ENCODE data around the gene ARGLU1.

ARGLU1 gene

GRCh38 chr13:106541826-106542225 lies 26.1 kb downstream of the ARGLU1 start:
- DNase-seq (ENCODE audit: low read depth) = no peak

DNA sequence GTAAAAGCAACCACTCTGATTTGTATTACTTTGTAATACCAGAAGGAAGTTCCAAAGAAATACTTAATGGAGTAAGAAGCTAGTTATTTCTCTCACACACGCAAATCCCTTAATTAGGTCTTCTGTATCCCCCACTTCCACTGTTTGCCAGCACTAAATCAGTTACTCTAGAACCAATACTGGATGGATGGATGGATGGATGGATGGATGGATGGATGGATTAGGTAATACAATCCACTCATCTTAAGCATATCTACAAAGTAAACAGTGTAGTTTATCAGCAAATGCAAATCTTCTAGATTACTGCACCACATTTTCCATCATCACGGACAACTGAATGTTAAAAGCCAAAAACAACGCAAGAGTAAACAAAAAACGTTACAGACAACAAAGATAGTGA lies 27.3 kb downstream of the ARGLU1 start:
- DNase-seq (ENCODE audit: low read depth) = no peak

GRCh38 chr13:106537521-106537920 lies 30.4 kb downstream of the ARGLU1 start:
- no peak for DNase-seq (ENCODE audit: low read depth)

GRCh38 chr13:106536244-106537034 lies 31.5 kb downstream of the ARGLU1 start:
- peak; percentile 89 for DNase-seq (ENCODE audit: low read depth)

- peak; percentile 49 for DNase-seq (ENCODE audit: low read depth)
Observed at GRCh38 chr13:106535552-106536243, 32.2 kb downstream of the ARGLU1 start, which contains the start of gene EFNB2. EFNB2 (minus strand) TSS chr13:106535662; CDS start chr13:106534964, 698 bp downstream.

GRCh38 chr13:106534639-106535551 lies 33.0 kb downstream of the ARGLU1 start:
- DNase-seq (ENCODE audit: low read depth) = no peak

GRCh38 chr13:106533943-106534638 lies 33.8 kb downstream of the ARGLU1 start:
- no peak for DNase-seq (ENCODE audit: low read depth)

DNA sequence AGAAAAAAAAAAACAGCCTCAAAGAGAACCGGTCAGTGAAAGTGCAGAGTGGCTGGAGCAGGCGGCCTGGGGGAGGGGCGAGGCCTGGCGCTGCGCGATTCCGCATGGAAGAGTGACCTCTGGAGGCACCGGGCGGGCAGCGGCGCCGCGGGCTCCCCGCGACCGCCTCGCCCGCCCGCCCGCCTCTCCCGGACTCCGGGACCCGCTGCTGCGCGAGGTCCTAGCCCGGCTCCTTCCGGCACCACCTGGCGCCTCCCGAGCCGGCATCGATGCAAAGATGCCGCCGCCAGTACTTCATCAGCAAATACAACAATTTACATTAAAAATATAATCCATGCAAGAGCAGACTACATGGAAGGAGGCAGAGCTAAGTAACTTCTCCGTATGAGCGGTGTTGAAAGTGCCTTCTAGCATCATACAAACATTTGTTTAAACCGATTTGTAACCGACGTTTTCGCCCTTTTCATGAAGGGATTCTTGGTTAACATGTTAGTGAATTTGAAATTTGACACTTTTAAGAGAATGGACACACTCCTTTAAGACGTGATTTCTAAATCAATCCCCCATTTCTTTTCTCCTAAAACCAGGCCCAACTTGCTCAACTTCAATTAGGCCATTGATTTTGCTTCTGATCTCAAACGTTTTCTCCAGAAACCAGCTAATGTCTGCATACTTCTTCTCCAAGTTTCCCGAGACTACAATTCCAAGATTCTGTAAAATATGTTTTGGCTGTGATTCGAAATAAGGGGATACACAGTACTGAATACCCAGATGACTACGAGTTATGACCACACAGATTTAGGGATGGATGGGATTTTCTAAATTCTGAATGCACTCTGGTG lies 34.6 kb downstream of the ARGLU1 start:
- DNase-seq (ENCODE audit: low read depth) = no peak

GRCh38 chr13:106532111-106532929 lies 35.6 kb downstream of the ARGLU1 start:
- no peak for DNase-seq (ENCODE audit: low read depth)

- no peak for DNase-seq (ENCODE audit: low read depth)
Observed at GRCh38 chr13:106530980-106531481, 36.9 kb downstream of the ARGLU1 start.

- DNase-seq (ENCODE audit: low read depth) = no peak
Observed at GRCh38 chr13:106530171-106530851, 37.6 kb downstream of the ARGLU1 start.

GRCh38 chr13:106529415-106530170 lies 38.3 kb downstream of the ARGLU1 start:
- DNase-seq (ENCODE audit: low read depth) = no peak

- no peak for DNase-seq (ENCODE audit: low read depth)
Observed at GRCh38 chr13:106528718-106529414, 39.1 kb downstream of the ARGLU1 start.

GRCh38 chr13:106527826-106528225 lies 40.1 kb downstream of the ARGLU1 start:
- DNase-seq (ENCODE audit: low read depth) = no peak

GRCh38 chr13:106527445-106527801 lies 40.5 kb downstream of the ARGLU1 start:
- no peak for DNase-seq (ENCODE audit: low read depth)

GRCh38 chr13:106526738-106527444 lies 41.0 kb downstream of the ARGLU1 start:
- DNase-seq (ENCODE audit: low read depth) = no peak

GRCh38 chr13:106525865-106526264 lies 42.1 kb downstream of the ARGLU1 start:
- no peak for DNase-seq (ENCODE audit: low read depth)

All from stimulated activated CD8-positive, alpha-beta memory T cell treated with anti-CD3 and anti-CD28 coated beads, Interleukin-15, amount 100 ng/mL, for 1 hour (primary cell).